EL (cell line): ENCODE results near the gene PRKACA.

ENCODE experiments used
- DNase-seq: peaks from one replicate; pipeline ENCODE4 v3.0.0-alpha.2; 2016

The PRKACA gene

GRCh38 chr19:14117668-14118164 lies at the start of gene PRKACA:
Gene PRKACA (minus strand): TSS chr19:14117762. CDS start chr19:14117547, 215 bp downstream.
- DNase-seq, result peak; percentile 99

- DNase-seq, result no peak
These were observed 49.5 kb upstream of the PRKACA start for GRCh38 chr19:14166999-14167575.

- DNase-seq, result no peak
These were observed 48.6 kb upstream of the PRKACA start for GRCh38 chr19:14165990-14166830.

GRCh38 chr19:14164724-14165493 lies 47.3 kb upstream of the PRKACA start:
- DNase-seq, result no peak

- no peak for DNase-seq
These were observed 46.5 kb upstream of the PRKACA start for GRCh38 chr19:14164082-14164481.

- no peak for DNase-seq
These were observed 45.3 kb upstream of the PRKACA start for GRCh38 chr19:14162871-14163297.

GRCh38 chr19:14161305-14161704 lies 43.7 kb upstream of the PRKACA start:
- DNase-seq, result no peak

GRCh38 chr19:14160017-14160703 lies 42.6 kb upstream of the PRKACA start:
- DNase-seq, result no peak

GRCh38 chr19:14159059-14159458 lies 41.5 kb upstream of the PRKACA start:
- DNase-seq, result no peak

- no peak for DNase-seq
These were observed 40.9 kb upstream of the PRKACA start for GRCh38 chr19:14158276-14159023.

- no peak for DNase-seq
These were observed 39.6 kb upstream of the PRKACA start for GRCh38 chr19:14156971-14157717.

GRCh38 chr19:14156122-14156521 lies 38.6 kb upstream of the PRKACA start:
- DNase-seq, result no peak

- DNase-seq, result no peak
These were observed 37.8 kb upstream of the PRKACA start for GRCh38 chr19:14155371-14155770.

GRCh38 chr19:14152713-14153112 lies 35.2 kb upstream of the PRKACA start:
- no peak for DNase-seq

GRCh38 chr19:14150770-14151661 lies 33.5 kb upstream of the PRKACA start:
- no peak for DNase-seq

GRCh38 chr19:14150041-14150769 lies 32.6 kb upstream of the PRKACA start:
- DNase-seq, result no peak

GRCh38 chr19:14149509-14149994 lies 32.0 kb upstream of the PRKACA start:
- no peak for DNase-seq

- no peak for DNase-seq
These were observed 31.3 kb upstream of the PRKACA start for GRCh38 chr19:14148751-14149410.
